HUES6 (cell line): ENCODE data around the gene BRMS1.
A peak's percentile ranks its signal among the peaks of the same experiment; 100 is the strongest.
"Not testable (repeated sequence)": the region's sequence is repeated elsewhere in the genome, so short reads cannot be mapped to it uniquely, and the experiment has no call there.

Experiments used
- H3K27ac ChIP-seq: 2 replicates; pipeline ENCODE4 v1.7.0; 2013; ENCODE audit warnings: low read depth, mild to moderate bottlenecking, low read length, inconsistent platforms
- H3K27me3 ChIP-seq: 2 replicates; pipeline ENCODE4 v1.6.1; 2013; ENCODE audit warnings: low read length; ENCODE audit not compliant: control insufficient read depth, insufficient read depth
- H3K36me3 ChIP-seq: 2 replicates; pipeline ENCODE4 v1.6.1; 2013; ENCODE audit warnings: low read length; ENCODE audit not compliant: control insufficient read depth, insufficient read depth
- H3K4me1 ChIP-seq: 2 replicates; pipeline ENCODE4 v1.6.1; 2013; ENCODE audit warnings: low read length; ENCODE audit not compliant: control insufficient read depth, insufficient read depth
- H3K4me3 ChIP-seq: 2 replicates; pipeline ENCODE4 v1.5.1; 2013; ENCODE audit warnings: low read depth, low read length
- H3K9ac ChIP-seq: one replicate; pipeline ENCODE4 v1.6.1; 2013; ENCODE audit warnings: mild to moderate bottlenecking, low read length
- H3K9me3 ChIP-seq: 2 replicates; pipeline ENCODE4 v1.6.1; 2013; ENCODE audit warnings: low read depth, low read length; ENCODE audit not compliant: control insufficient read depth, insufficient read depth

BRMS1 gene

DNA sequence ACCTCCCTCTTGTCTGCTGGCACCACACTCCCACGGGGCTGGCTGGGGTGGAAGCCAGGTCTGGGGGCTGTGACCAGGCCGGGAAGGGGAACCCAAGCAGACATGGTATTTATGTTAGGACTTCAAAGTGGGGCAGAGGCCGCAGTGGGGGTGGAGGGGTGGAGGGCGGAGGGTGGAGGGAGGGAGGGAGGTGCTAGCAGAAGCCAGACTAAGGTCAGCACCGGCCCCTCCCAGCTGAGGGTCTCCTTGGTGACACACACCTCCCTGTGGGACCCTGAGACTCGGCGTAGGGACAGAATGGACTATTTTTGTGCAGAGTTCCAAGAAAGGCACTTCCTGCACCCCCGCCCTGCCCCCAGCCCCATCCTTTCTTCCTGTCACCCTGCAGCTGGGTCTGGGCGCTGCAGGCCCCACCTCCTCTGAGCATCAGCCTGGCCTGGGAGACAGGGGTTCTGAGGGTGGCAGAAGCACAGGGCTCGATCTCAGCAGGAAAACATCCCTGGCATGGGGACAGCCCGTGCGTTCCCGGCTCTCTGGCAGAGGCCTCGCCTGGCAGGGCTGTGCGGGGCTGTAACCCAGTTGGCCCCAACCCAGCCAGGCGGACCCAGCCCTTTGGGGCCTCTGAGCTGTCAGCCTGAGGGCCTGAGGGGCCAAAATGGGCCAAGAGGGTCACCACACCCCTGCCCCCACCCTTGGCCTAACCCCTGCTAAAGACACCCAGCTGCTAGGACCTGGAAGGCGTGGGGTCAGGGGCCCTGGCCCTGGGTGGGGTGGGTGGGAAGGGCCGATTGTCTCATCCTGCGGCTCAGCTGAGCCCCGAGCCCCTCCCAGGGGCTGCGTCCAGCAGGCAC lies 18.4 kb downstream of the BRMS1 start:
- H3K9me3 ChIP-seq, result no peaks in the 10 kb centered on the region
- H3K36me3 ChIP-seq, result no peaks in the 10 kb centered on the region
- H3K27me3 ChIP-seq, result no peaks in the 10 kb centered on the region
- H3K4me3 ChIP-seq, result no peak overlapping the region
- H3K27ac ChIP-seq, result no peak overlapping the region
- H3K9ac ChIP-seq, result no peak overlapping the region
- peaks cover 43% of the 10 kb centered on the region for H3K4me1 ChIP-seq

DNA sequence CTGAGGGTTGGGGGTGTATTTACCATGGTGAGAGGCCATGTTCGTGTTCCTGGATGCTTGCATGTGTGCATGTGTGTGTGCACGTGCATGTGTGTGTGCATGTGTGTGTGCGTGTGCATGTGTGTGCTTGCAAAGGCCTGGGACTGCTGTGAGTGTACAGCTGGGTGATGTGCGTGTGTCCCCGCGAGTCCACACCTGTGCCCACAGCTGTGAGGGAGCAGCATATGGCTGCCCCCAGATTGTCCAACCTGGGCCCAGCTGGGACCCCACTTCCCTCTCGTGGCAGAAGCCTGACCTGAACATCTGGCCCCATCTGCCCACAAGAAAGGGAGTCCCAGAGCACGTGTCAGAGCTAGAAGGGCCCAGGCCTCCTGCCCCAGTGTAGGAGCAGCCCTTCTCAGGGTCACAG lies 19.6 kb downstream of the BRMS1 start:
- Histone ChIP-seq H3K36me3 (no peaks in the 10 kb centered on the region), H3K9me3 (no peaks in the 10 kb centered on the region), H3K27ac (no peak overlapping the region), H3K9ac (no peak overlapping the region), H3K4me1 (peaks cover 43% of the 10 kb centered on the region), H3K27me3 (no peaks in the 10 kb centered on the region), H3K4me3 (no peak overlapping the region)

DNA sequence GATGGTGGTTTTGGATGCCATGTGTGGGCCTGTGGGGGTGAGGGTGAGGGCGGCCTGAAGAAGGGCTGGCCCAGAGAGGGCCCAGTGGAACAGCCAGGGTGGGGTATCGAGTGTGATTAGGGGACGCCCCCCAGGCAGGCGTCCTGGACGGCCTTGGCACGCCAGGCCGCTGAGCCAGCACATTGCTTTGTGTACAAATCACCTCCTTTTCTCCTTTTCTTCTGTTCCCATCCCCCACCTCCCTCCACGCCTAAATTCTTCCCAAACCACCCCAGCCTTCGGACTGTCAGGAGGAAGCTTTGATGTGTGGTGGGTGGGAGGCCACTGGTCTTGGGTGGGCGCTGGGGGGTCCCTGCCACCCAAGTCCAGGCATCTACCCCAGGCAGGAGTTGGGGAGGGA lies 20.2 kb downstream of the BRMS1 start:
- H3K27me3 ChIP-seq, result no peaks in the 10 kb centered on the region
- no peaks in the 10 kb centered on the region for H3K9me3 ChIP-seq
- H3K4me3 ChIP-seq, result no peak overlapping the region
- no peaks in the 10 kb centered on the region for H3K36me3 ChIP-seq
- H3K27ac ChIP-seq, result 0 out of 2 replicates have a peak overlapping the region, but pooled peaks have one; percentile 8
- no peak overlapping the region for H3K9ac ChIP-seq
- H3K4me1 ChIP-seq, result peaks cover 43% of the 10 kb centered on the region

DNA sequence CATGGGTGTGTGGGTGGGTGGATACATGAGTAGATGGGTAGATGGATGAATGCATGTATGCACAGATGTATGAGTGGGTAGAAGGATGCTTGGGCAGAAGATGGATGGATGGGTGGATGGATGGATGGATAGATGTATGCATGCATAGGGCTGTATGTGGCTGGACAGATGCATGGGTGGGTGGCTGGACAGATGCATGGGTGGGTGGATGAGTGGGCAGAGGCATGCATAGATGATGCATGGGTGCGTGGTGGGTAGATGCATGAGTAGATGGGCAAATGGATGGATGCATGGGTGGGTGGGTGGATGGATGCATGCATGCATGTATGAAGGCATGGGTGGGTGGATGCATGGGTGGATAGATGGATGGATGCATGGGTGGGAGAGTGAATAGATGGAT lies 21.2 kb downstream of the BRMS1 start:
- Histone ChIP-seq H3K9me3 (peaks cover 4% of the 10 kb centered on the region; the same call in 1 of the 2 replicates), H3K36me3 (no peaks in the 10 kb centered on the region), H3K4me3 (no peak overlapping the region), H3K27me3 (no peaks in the 10 kb centered on the region), H3K27ac (no peak overlapping the region), H3K9ac (no peak overlapping the region), H3K4me1 (peaks cover 41% of the 10 kb centered on the region)

DNA sequence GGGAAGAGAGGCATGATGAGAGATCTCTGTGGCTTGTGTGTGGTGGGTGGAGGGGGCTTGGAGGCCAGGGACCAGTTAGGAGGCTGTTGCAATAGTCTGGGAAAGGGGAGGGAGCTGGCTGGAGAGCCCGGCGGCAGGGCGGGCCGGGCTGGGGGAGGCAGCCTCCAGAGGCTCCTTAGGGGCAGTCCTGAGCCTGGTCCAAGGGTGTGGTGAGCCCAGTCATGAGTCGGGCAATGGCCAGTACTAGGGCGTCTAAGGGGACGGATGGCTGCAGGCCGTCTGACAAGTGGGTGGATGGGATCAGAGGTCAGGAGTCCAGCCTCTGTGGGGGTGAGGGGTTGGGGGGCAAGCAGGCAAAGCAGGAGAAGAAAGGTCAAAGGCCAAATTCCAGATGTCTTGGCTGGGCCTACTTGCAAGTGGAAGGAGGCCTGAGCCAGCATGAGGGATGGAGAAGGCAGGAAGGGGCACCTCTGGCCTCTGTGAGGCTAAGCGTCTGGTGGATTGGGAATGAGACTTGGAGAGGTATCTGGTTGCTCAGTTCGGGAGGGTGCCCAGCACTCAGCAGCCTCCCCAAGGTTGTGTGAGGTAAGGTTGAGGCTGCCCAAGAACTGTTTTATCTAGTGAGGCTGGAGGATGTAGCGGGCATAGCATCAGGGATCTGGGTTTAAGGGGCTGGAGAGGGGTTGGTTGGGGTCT lies 22.0 kb downstream of the BRMS1 start:
- Histone ChIP-seq H3K9ac (no peak overlapping the region), H3K4me1 (peaks cover 41% of the 10 kb centered on the region), H3K4me3 (no peak overlapping the region), H3K9me3 (peaks cover 4% of the 10 kb centered on the region; the same call in 1 of the 2 replicates), H3K27me3 (no peaks in the 10 kb centered on the region), H3K36me3 (no peaks in the 10 kb centered on the region), H3K27ac (no peak overlapping the region)

DNA sequence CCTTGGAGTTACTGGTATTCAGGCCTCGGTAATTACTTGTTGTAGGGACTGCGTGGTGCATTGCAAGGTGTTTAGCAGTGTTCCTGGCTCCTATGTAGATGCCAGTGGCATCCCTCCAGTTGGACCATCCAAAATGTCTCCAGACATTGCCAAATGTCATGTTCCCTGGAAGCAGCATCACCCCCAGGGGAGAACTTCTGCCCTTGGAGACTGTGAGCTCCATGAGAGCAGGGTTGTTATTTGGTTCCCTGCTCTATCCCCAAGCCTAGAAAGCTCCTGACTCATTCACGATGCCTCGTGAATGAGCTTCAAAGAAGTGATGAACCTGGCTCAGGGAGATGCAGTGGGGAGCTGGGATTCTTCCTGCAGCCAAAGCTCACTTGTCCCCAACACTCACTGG lies 23.3 kb downstream of the BRMS1 start:
- Histone ChIP-seq H3K4me3 (no peak overlapping the region), H3K9me3 (peaks cover 4% of the 10 kb centered on the region; the same call in 1 of the 2 replicates), H3K36me3 (no peaks in the 10 kb centered on the region), H3K9ac (no peak overlapping the region), H3K27me3 (no peaks in the 10 kb centered on the region), H3K4me1 (peaks cover 40% of the 10 kb centered on the region), H3K27ac (no peak overlapping the region)

DNA sequence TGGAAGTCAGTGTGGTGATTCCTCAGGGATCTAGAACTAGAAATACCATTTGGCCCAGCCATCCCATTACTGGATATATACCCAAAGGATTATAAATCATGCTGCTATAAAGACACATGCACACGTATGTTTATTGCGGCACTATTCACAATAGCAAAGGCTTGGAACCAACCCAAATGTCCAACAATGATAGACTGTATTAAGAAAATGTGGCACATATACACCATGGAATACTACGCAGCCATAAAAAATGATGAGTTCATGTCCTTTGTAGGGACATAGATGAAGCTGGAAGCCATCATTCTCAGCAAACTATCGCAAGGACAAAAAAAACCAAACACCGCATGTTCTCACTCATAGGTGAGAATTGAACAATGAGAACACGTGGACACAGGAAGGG lies 24.2 kb downstream of the BRMS1 start:
- H3K27me3 ChIP-seq, H3K27ac ChIP-seq, H3K9me3 ChIP-seq, H3K36me3 ChIP-seq, H3K9ac ChIP-seq, H3K4me3 ChIP-seq: not testable (repeated sequence)
- H3K4me1 ChIP-seq, result peaks cover 39% of the 10 kb centered on the region

DNA sequence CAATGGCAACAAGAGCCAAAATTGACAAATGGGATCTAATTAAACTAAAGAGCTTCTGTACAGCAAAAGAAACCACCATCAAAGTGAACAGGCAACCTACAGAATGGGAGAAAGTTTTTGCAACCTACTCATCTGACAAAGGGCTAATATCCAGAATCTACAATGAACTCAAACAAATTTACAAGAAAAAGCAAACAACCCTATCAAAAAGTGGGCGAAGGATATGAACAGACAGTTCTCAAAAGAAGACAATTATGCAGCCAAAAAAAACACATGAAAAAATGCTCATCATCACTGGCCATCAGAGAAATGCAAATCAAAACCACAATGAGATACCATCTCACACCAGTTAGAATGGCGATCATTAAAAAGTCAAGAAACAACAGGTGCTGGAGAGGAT lies 24.6 kb downstream of the BRMS1 start:
- not testable (repeated sequence) for H3K36me3 ChIP-seq

DNA sequence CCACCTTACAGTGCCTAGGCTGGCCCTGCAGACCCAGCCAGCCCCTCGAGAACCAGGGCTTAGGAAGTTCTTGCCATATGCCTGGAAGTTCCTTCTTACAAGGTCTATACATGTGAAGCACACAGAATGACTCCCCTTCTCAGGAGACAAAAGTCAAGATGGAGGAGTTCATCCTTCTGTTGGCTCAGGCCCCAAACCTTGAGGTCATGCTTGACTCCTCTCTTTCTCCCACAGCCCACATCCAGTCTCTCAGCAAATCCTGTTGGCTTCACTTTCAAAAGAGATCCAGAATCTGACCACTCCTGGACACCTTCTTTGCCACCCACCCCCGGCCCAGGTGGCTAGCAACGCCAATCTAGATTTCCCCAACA lies 26.3 kb downstream of the BRMS1 start:
- no peaks in the 10 kb centered on the region; the same call in 1 of the 2 replicates for H3K27me3 ChIP-seq
- H3K9ac ChIP-seq, result no peak overlapping the region
- H3K4me3 ChIP-seq, result no peak overlapping the region
- no peaks in the 10 kb centered on the region for H3K36me3 ChIP-seq
- H3K27ac ChIP-seq, result no peak overlapping the region
- peaks cover 29% of the 10 kb centered on the region for H3K4me1 ChIP-seq
- peaks cover 4% of the 10 kb centered on the region; the same call in 1 of the 2 replicates for H3K9me3 ChIP-seq

More for the DNA sequence above, 24.6 kb downstream of the BRMS1 start:
- H3K4me3 ChIP-seq, H3K9ac ChIP-seq, H3K27ac ChIP-seq, H3K27me3 ChIP-seq, H3K9me3 ChIP-seq: not testable (repeated sequence)
- H3K4me1 ChIP-seq, result peaks cover 35% of the 10 kb centered on the region

DNA sequence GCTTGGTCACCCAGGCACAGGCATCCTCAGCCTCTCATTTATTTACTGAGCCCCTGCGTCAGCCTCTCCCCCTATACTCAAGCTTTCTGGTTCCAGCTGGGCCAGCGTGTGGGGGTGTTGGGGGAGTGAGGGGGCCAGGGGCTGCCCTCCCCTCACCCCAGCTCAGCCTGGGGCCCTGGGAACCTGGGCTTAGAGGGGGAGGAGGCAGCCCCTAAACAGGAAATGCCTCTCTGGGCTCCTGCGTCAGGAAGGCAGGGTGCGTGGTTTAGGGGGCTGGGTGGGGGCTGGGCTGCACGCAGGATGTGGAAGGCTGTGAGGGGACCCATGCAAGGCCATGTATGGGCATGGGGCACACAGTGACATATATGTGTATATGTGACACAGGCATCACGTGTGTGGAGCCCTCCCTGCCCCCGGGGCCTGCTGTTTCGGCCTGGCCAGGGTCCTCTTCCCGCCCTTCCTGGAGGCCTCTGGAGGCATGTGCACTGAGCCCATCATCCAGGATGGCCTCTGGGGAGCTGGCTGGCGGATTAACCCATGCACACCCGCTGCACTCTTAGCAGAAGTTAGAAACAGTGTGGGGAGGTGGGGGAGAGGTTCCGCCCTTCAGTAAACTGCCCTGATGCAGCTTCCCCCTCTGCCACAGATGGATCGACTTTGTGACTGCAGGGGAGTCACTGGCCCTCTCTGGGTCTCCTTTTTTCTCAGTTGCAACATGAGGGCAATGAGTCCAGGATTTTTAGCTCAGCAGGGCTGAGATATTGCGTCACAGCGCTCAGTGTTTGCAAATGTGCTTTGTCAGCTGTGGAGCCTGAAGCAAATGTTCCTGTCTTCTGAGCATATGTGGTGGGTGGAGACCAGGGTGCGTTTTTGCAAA lies 26.9 kb downstream of the BRMS1 start:
- Histone ChIP-seq H3K9ac (peak overlapping the region; percentile 20), H3K9me3 (peaks cover 4% of the 10 kb centered on the region; the same call in 1 of the 2 replicates), H3K4me1 (peaks cover 29% of the 10 kb centered on the region), H3K27me3 (no peaks in the 10 kb centered on the region; the same call in 1 of the 2 replicates), H3K36me3 (no peaks in the 10 kb centered on the region), H3K27ac (peak overlapping the region; percentile 43; the same call in 1 of the 2 replicates), H3K4me3 (0 out of 2 replicates have a peak overlapping the region, but pooled peaks have one; percentile 1)
